Heart right ventricle (tissue), 16 donors: Measurements from ENCODE around the gene IQSEC1. TPM values are rescaled to one million over a fixed set of nuclear protein-coding genes. Genes with fewer than 3 reads are reported as not detected.
A peak's percentile ranks its signal among the peaks of the same experiment; 100 is the strongest.

Source experiments
- ATAC-seq, 8 donors: fragments of 200-7000 bp; cut with Tn5 transposase; one replicate each; pipeline ENCODE4 v1.9.1; 2020; ENCODE audit warnings: mild to moderate bottlenecking in 8 of 8, moderate library complexity in 8 of 8, moderate number of reproducible peaks in 1 of 8
- DNase-seq, 2 donors: peaks; one replicate each; pipeline ENCODE4 v3.0.0-alpha.2; 2020
- H3K27ac ChIP-seq, 10 donors: fragments of 200-600 bp; sonication (generic) in 2 of 10; one replicate each; pipeline versions ENCODE4 v1.5.0 to v1.8.0; 2020 to 2022; ENCODE audit warnings: mild to moderate bottlenecking in 3 of 10
- H3K27me3 ChIP-seq, 7 donors: fragments of 200-600 bp; one replicate each; pipeline ENCODE4 v1.8.0; 2021 to 2022; ENCODE audit warnings: mild to moderate bottlenecking in 2 of 7
- H3K36me3 ChIP-seq, 9 donors: fragments of 200-600 bp; sonication (generic) in 1 of 9; one replicate each; pipeline versions ENCODE4 v1.5.0 to v1.8.0; 2020 to 2022; ENCODE audit warnings: mild to moderate bottlenecking in 2 of 9
- H3K4me1 ChIP-seq, 9 donors: fragments of 200-600 bp; sonication (generic) in 1 of 9; one replicate each; pipeline versions ENCODE4 v1.5.0 to v1.8.0; 2020 to 2022; ENCODE audit warnings: mild to moderate bottlenecking in 4 of 9
- H3K4me3 ChIP-seq, 10 donors: fragments of 200-600 bp; sonication (generic) in 2 of 10; one replicate each; pipeline versions ENCODE4 v1.5.0 to v1.8.0; 2020 to 2022; ENCODE audit warnings: mild to moderate bottlenecking in 7 of 10, moderate library complexity in 2 of 10
- H3K9me3 ChIP-seq, 11 donors: fragments of 200-600 bp in 10 of 11; sonication (generic) in 2 of 11; one replicate each; pipeline versions ENCODE4 v1.5.0 to v1.8.0; 2013 to 2022; ENCODE audit warnings: mild to moderate bottlenecking in 2 of 11, control low read depth in 1 of 11, moderate library complexity in 1 of 11
- CTCF ChIP-seq, 9 donors: fragments of 200-600 bp; sonication (generic) in 2 of 9; IDR thresholded peaks; one replicate each; pipeline versions ENCODE4 v1.5.0 to v1.8.0; 2021 to 2022; ENCODE audit warnings: antibody characterized with exemption in 9 of 9, mild to moderate bottlenecking in 5 of 9, moderate library complexity in 1 of 9
- WGBS, 2 donors: extraction: QIAGEN DNeasy Blood & Tissue Kit; methylation state at CpG; one replicate each; pipeline ENCODE4 v1.1.7; 2013; ENCODE audit warnings: inconsistent platforms in 1 of 2; 5-methylcytosine and 5-hydroxymethylcytosine counted together
- intact Hi-C, 10 donors: fragments of 100-400 bp; cut with DNase I; formaldehyde crosslinking; loops; one replicate each; pipeline versions ENCODE4 v1.11.1 to v1.14.2; 2022
- polyA plus RNA-seq, 2 donors: library from polyadenylated mRNA; stranded (reverse); fragments of 200-250 nt; gene quantifications; one replicate each; pipeline ENCODE4 v1.2.3, GENCODE V29; 2013
- total RNA-seq, 10 donors: library from RNA; stranded (reverse); fragmentation: NEBNext Ultra II Directional in 3 of 10; extraction: Animal tissue kit (Norgen Biotek cat#: 25700) in 3 of 10; gene quantifications; one replicate each; pipeline versions ENCODE4 v1.2.1 to v1.2.4, GENCODE V29; 2021 to 2023
- donor health status: Arrhythmogenic right ventricular cardiomyopathy.
- donor health status: ischemic (EF 13 %, LVEDD 7.1; RV severe dilation, severe dysfunction).
- donor health status: healthy with polysubstance abuse.
- donor health status: DM: no; HTN: yes; CAD: no.
- donor health status: DM: no; HTN: no; CAD: no.
- donor health status: ischemic (EF 25% LVEDD 6.9; RV normal size, moderate dysfunction).
- donor health status: ischemic (EF 25% LVEDD 5.7; RV mildly dilated, moderate dysfunction).
- donor health status: healthy.
- donor health status: DM: yes; HTN: yes; CAD: no.
- donor health status: Ischemic cardiomyopathy.
- donor health status: ischemic (EF 35%, LVEDD 5.7; RV mildly dilated, moderate dysfunction).
- donor health status: nonischemic (EF 11% LVEDD 7.7; RV severe dilation, severe dysfunction).
- donor health status: DM: yes; HTN: yes; CAD: no.
- donor health status: PGD.
- donor health status: ischemic (EF 29% LVEDD 5.4; RV normal size, mild dysfunction).
- donor health status: nonischemic (EF 23%, LVEDD 6.1; RV moderate dilation, normal function).

IQSEC1 gene
- total and polyA plus RNA-seq, 12 donors: 13.1 to 73.9 (median 60.4) TPM

- DNase-seq: no peak
- WGBS, 2 donors: 80 to 81% methylated on average over 37 of the region's 37 CpGs
- no peak for TF ChIP-seq CTCF (IDR thresholded peaks at IDR 0.05)
- Histone ChIP-seq H3K27me3 (no peaks in the 10 kb centered on the region), H3K36me3 (peaks cover 0 to 100% (median 12%) of the 10 kb centered on the region in 9 donors), H3K27ac (peak overlapping the region in 9 of 10 donors; percentile 63 to 91 (median 86)), H3K4me1 (peaks cover 72 to 100% (median 88%) of the 10 kb centered on the region in 9 donors), H3K4me3 (peak overlapping the region in 1 of 10 donors; percentile 28), H3K9me3 (no peaks in the 10 kb centered on the region)
- intact Hi-C loops: loop anchor here in 1 of 10 donors (10.0 kb wide), 1 partner anchor 50 kb away; no protein-coding TSS in a partner anchor
- ATAC-seq: no peak
These were observed 138.0 kb downstream of the IQSEC1 start for GRCh38 chr3:12935023-12935860.

GRCh38 chr3:12934431-12934830 is 138.8 kb downstream of the IQSEC1 start:
- peaks cover 0 to 99% (median 12%) of the 10 kb centered on the region in 9 donors for H3K36me3 ChIP-seq
- H3K4me3 ChIP-seq: peak overlapping the region in 1 of 10 donors; percentile 28
- WGBS, 2 donors: 12 to 13% methylated on average over 8 of the region's 8 CpGs
- no peak for TF ChIP-seq CTCF (IDR thresholded peaks at IDR 0.05)
- no peaks in the 10 kb centered on the region for H3K9me3 ChIP-seq
- peak overlapping the region in 9 of 10 donors; percentile 63 to 91 (median 86) for H3K27ac ChIP-seq
- H3K4me1 ChIP-seq: peaks cover 71 to 100% (median 87%) of the 10 kb centered on the region in 9 donors
- intact Hi-C loops: loop anchor here in 7 of 10 donors (5.0 to 10.0 kb wide), 4 partner anchors 33 to 53 kb away; no protein-coding TSS in a partner anchor
- H3K27me3 ChIP-seq: no peaks in the 10 kb centered on the region
- DNase-seq (peak; percentile 82 to 84), ATAC-seq (peak; percentile 34 to 69 (median 54))

- TF ChIP-seq CTCF (IDR thresholded peaks at IDR 0.05): no peak
- Histone ChIP-seq H3K9me3 (no peaks in the 10 kb centered on the region), H3K4me1 (peaks cover 66 to 100% (median 82%) of the 10 kb centered on the region in 9 donors), H3K4me3 (no peak overlapping the region), H3K27ac (peak overlapping the region in 9 of 10 donors; percentile 63 to 91 (median 86)), H3K27me3 (no peaks in the 10 kb centered on the region), H3K36me3 (peaks cover 0 to 99% (median 12%) of the 10 kb centered on the region in 9 donors)
- ATAC-seq: peak in 1 of 8 donors; percentile 1
- DNase-seq: no peak
- intact Hi-C loops: loop anchor here in 7 of 10 donors (5.0 to 10.0 kb wide), 4 partner anchors 33 to 53 kb away; no protein-coding TSS in a partner anchor
- 49 to 62% methylated on average over 7 of the region's 7 CpGs for WGBS, 2 donors
These were observed 139.3 kb downstream of the IQSEC1 start for GRCh38 chr3:12933901-12934300.

GRCh38 chr3:12932754-12933153 is 140.5 kb downstream of the IQSEC1 start:
- Histone ChIP-seq H3K36me3 (peaks cover 0 to 99% (median 12%) of the 10 kb centered on the region in 9 donors), H3K4me3 (no peak overlapping the region), H3K27ac (peak overlapping the region in 9 of 10 donors; percentile 72 to 91 (median 86)), H3K27me3 (no peaks in the 10 kb centered on the region), H3K4me1 (peaks cover 55 to 95% (median 70%) of the 10 kb centered on the region in 9 donors), H3K9me3 (no peaks in the 10 kb centered on the region)
- no peak for TF ChIP-seq CTCF (IDR thresholded peaks at IDR 0.05)
- ATAC-seq (peak in 1 of 8 donors; percentile 1), DNase-seq (no peak)
- WGBS, 2 donors: 42 to 53% methylated on average over 13 of the region's 13 CpGs
- intact Hi-C loops: loop anchor here in 7 of 10 donors (5.0 to 10.0 kb wide), 4 partner anchors 35 to 55 kb away; no protein-coding TSS in a partner anchor
